SW 1271 (cell line): ENCODE measurements around the gene MCMBP.
"Not testable (repeated sequence)": the region's sequence is repeated elsewhere in the genome, so short reads cannot be mapped to it uniquely, and the experiment has no call there.

ENCODE experiments used
- DNase-seq, 2 experiments: peaks; one replicate each; lab custom pipeline; 2025; lab: John Stamatoyannopoulos, UW

The MCMBP gene

GRCh38 chr10:119872860-119873681 is 428 bp upstream of the MCMBP start:
- peak; percentile 43 to 69 for DNase-seq

DNA sequence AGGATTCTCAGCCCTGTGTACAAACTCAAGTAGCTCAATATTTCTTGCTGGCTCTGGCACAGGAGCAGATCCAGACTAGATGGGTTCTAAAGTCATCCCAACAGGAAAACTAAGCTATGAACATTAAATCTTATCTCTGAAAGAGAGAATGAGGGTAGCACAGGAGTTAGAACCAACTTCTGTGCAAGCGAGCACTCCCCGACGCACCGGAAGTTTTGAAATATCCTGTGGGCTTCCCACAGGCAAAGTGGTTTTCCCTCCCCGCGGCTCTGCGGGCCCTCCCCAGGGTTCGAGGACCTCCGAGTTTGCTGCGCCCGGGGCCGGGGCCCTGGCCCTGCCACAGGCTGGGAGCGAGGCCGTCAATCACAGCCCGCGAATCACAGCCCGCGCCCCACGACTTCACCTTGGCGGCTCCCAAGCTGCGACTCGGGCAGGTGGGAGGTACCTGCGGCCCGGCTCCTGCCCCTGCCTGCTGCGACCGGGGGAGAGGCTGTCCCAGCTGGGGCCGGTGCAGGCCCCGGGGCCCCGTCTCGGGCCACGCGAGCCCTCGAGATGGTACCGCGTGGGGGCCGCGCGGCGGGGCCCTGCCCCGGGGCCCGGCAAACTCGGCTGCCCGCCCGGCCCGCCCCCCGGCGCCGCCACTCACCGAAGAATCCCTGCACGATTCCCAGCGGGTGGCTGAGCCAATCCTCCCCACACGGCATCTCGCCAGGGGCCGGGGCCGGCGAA is 598 bp downstream of the MCMBP start:
- peak in 1 of 2 experiments; percentile 9 for DNase-seq

GRCh38 chr10:119869398-119869797 is 3.2 kb downstream of the MCMBP start:
- not testable (repeated sequence) for DNase-seq

- DNase-seq: no peak
These were observed 5.3 kb downstream of the MCMBP start for GRCh38 chr10:119867317-119867716.

DNA sequence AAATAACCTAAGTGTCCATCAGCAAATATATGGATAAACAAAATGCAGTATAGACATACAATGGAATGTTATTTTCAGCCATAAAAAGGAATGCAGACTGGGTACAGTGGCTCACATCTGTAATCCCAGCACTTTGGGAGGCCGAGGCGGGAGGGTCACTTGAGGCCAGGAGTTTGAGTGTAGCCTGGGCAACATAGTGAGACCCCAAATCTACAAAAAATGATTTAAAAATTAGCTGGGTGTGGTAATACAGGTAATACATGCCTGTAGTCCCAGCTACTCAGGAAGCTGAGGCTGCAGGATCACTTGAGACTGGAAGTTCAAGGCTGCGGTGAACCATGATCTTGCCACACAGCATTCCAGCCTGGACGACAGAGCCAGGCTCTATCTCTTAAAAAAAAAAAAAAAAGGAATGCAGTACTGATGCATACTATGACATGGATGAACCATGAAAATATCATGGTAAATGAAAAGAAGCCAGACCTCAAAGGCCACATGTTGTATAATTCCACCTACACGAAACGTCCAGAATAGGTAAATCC is 6.9 kb downstream of the MCMBP start:
- no peak for DNase-seq

GRCh38 chr10:119863951-119864565 is 8.6 kb downstream of the MCMBP start:
- DNase-seq: no peak

DNA sequence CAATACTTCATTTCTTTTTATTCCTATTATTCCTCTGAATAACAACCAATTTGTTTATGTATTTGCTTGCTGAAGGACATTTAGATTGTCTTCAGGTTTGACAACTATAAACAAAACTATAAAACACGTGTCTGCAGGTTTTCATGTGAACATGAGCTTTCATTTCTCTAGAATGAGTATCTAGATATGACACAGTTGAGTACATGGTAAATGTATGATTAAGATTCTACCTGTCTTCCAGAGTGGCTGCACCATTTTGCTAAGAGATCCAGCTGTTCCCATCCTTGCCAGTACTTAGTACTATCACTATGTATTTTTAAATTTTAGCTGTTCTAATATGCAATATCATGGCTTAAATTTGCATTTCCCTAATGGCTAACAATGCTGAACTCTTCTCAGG is 10.1 kb downstream of the MCMBP start:
- DNase-seq: no peak

DNA sequence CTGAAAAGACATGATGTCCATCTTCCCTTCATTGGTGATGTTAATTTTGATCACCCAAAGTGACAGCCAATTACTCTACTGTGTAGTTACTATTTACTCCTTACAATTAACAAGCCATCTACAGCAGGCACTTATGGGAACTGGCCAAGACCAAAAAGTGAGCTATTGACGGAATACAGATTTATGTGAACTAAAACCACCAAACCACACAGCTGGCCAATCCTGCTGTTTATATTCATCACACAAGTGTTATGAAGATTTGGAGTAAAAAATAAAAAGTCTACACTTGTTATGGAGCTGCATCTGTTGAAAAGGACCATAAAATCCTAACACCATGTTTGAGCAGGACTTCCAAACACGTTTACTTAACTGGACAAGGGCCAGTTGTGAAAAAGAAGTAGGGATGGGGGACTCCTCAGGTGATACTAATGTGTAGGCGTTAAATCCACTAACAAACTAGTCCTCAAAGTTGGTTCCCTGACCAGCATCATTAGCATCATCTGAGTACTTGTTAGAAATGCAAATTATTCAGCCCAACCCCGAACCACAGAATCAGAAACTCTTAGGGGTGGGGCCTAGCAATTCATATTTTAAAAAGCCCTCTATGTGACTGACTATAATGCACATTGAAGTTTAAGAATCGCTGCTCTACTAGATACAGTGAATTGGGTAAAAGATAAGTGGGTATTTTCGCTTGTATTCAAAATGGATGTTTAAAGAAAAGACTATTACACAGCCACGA is 11.6 kb downstream of the MCMBP start:
- no peak for DNase-seq

DNA sequence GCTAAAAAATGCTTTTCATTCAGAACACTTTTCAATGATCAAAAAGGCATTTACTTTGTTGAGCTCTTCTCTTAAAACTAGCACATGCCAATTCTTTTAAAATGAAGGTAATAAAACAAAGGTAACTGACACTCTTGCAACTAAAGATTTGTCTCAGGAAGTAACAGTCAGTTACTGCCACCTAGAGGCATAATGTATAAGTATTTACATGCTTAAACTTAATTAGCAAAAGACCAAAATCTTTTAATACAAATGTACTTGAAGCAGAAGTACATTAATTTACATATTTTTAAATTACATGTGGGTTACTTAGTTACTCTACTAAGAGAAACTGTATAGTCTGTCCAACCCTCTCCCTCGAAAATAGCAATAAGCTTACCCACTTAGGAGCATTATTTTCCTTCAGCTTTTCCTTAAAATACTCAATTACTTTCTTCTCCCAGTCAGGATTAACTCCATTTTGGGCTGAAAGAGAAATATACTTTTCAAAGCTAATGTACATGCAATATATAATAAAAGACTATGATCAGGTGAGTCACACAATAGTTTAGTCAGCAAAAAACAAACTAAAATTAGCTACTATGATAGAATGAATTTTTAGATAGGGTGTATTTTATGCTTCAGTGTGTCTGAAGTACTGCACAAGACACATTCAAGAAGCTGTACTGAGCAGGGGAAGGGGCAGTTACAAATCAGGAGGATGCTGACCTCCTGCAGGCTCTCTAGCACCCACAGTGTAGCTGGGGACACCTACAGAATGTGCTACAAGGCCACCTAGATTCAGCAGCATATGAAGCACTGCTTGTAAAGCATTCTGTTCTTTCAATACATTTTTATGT is 13.0 kb downstream of the MCMBP start:
- DNase-seq: peak in 1 of 2 experiments; percentile 35

DNA sequence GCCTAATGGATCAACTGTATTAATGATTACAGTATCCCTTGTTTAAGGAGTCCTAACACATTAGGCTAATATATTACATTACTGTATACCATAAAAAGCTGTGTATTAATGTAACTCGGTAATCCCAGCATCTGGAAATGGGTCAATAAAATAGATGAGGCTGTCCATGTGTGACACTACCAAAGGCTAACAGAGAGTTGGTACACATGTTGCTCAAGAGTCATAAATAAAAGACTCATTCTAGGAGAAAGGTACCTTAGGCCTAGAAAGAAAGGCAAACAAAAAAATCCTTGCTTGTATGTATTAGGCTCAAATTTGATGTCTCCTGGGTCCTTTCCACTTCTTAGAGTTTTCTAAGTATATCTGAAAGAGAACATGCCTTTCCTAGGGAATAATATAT is 14.6 kb downstream of the MCMBP start:
- DNase-seq: no peak

- DNase-seq: no peak
These were observed 19.1 kb downstream of the MCMBP start for GRCh38 chr10:119853574-119853973.

- no peak for DNase-seq
These were observed 19.8 kb downstream of the MCMBP start for GRCh38 chr10:119852822-119853221.

- no peak for DNase-seq
These were observed 20.4 kb downstream of the MCMBP start for GRCh38 chr10:119852277-119852676.

GRCh38 chr10:119849944-119850343 is 22.7 kb downstream of the MCMBP start:
- no peak for DNase-seq

DNA sequence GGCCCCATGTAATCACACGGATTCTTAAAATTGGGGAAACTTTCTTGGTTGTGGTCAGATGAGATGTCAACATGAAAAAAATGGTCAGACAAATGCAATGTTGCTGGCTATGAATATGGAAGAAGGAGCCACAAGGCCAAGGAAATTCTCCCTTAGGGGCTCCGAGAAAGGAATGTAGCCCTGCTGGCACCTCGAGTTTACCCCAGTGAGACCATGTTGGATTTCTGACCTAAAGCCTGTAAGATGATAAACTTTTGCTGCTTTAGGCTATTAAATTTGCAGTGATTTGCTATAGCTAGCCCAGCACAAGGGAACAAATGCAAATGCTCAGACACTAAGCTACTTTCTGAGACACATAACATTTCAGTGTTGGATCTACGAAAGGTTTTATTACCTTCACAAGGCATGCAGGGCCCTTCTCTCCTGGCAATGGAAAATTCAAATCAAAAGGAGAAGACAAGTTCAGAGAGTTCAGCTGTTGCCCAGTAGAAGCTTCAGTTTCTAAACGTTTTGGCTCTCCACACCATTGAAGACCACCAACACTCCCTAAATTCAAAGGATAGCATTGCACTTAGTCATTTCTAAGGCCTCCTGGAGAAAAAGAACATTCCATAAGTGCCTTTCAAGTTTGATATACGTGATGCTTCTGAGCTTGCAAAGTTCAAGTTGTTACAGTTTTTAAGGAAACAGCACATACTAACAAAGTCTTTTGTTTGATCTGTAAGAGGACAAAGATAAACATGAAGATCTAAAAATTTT is 23.4 kb downstream of the MCMBP start:
- peak; percentile 2 to 40 for DNase-seq

GRCh38 chr10:119845656-119846055 is 27.0 kb downstream of the MCMBP start:
- no peak for DNase-seq

DNA sequence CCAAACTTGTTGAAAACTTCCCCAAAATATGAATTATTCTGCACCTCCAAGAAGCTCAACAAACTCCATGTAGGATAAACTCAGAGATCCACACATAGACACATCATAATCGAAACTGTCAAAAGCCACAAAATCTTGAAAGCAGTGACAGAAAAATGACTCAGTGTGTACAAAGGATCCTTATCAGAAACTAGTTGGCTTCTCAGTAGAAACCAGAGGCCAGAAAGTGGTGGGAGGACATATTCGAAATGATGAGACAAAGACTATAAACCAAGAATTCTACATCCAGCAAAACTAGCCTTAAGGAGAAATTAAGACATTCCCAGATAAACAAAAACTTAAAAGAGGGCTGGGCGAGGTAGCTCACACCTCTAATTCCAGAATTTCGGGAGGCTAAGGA is 38.5 kb downstream of the MCMBP start:
- no peak for DNase-seq

DNA sequence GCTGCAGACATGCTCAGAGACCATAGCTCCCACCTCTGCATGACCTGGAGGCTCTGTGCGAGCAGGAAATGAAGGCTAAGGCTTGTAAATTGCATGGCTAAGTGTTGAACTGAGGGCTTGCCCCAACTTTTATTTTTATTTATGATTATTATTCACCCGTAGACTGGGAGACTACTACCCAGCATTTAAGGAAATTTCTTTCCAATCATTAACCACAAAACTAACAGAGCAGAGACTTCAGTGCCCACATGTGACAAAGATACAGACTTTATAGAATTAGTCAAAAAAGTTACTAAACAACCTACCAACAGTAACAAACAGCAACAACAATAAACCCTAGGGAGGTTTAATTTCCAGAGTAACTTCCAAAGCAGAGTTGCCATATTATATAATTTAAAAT is 39.7 kb downstream of the MCMBP start:
- DNase-seq: no peak

DNA sequence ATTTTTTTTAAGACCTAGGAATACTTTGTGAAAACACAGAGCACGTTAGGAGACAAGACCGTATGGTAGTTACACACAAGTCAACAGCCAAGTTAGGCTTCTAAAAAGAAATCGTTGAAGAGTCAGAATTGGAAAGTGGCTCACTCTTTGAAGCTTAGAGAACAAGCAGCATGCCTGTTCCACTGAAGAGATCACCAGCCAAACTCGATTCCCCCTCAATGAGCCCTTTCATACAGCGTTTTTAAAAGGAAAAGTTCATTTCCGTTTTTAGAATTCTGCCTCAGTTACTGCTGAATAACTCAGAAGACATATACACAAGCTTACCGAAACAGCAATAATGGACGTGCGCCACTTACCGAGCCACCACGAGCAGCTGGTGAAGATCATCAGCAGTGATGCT is 41.0 kb downstream of the MCMBP start:
- DNase-seq: no peak

- no peak for DNase-seq
These were observed 41.8 kb downstream of the MCMBP start for GRCh38 chr10:119830851-119831250.
